ENCODE results near the gene STX18. TPM values are rescaled to one million over a fixed set of nuclear protein-coding genes. Genes with fewer than 3 reads are reported as not detected.

Gene STX18
- total RNA-seq (2022; extraction: Qiagen RNA extraction), result 19.5 to 28.8 TPM (median 21.2 TPM) in 5 replicates

GRCh38 chr4:4541661-4542570 is at the start of gene STX18:
TSS of gene STX18 (minus strand) at chr4:4542048. CDS start at chr4:4541964, 84 bp downstream.

GRCh38 chr4:4386736-4387392 is 155.0 kb downstream of the STX18 start, which contains the start of gene NSG1:
TSS of gene NSG1 (plus strand) at chr4:4387102. CDS start at chr4:4387630, 528 bp downstream.

Other genes starting within 250 kb of the STX18 start
- gene NSG1, start 154.9 kb downstream of the STX18 start, total RNA-seq (2022; extraction: Qiagen RNA extraction), result 7.1 to 9.4 TPM (median 8.5 TPM) in 5 replicates